ENCODE measurements around the gene KIF12.
"Not testable (repeated sequence)": the region's sequence is repeated elsewhere in the genome, so short reads cannot be mapped to it uniquely, and the experiment has no call there.

The KIF12 gene

GRCh38 chr9:114083666-114084065 is 15.4 kb downstream of the KIF12 start:
- DNase-seq: no peak

GRCh38 chr9:114082763-114083412 is 16.2 kb downstream of the KIF12 start:
- not testable (repeated sequence) for DNase-seq

GRCh38 chr9:114082017-114082762 is 16.9 kb downstream of the KIF12 start:
- DNase-seq: peak; percentile 91

GRCh38 chr9:114081441-114082016 is 17.6 kb downstream of the KIF12 start:
- DNase-seq: peak; percentile 57

GRCh38 chr9:114080773-114081440 is 18.2 kb downstream of the KIF12 start:
- DNase-seq: peak; percentile 90

GRCh38 chr9:114080195-114080772 is 18.8 kb downstream of the KIF12 start:
- DNase-seq: peak; percentile 68

GRCh38 chr9:114078781-114079156 is 20.3 kb downstream of the KIF12 start:
- DNase-seq: no peak

GRCh38 chr9:114078021-114078780 is 20.9 kb downstream of the KIF12 start, which contains the start of gene AMBP:
TSS of gene AMBP (minus strand) at chr9:114078300. CDS start at chr9:114078209, 91 bp downstream.
- DNase-seq: peak; percentile 18

GRCh38 chr9:114077162-114077837 is 21.8 kb downstream of the KIF12 start:
- no peak for DNase-seq

GRCh38 chr9:114076237-114077161 is 22.6 kb downstream of the KIF12 start:
- no peak for DNase-seq

GRCh38 chr9:114075602-114076001 is 23.5 kb downstream of the KIF12 start:
- DNase-seq: no peak

GRCh38 chr9:114072184-114073140 is 26.6 kb downstream of the KIF12 start:
- DNase-seq: no peak

- no peak for DNase-seq
These were observed 27.8 kb downstream of the KIF12 start for GRCh38 chr9:114071197-114071795.

GRCh38 chr9:114070188-114071103 is 28.6 kb downstream of the KIF12 start:
- DNase-seq: no peak

- no peak for DNase-seq
These were observed 29.5 kb downstream of the KIF12 start for GRCh38 chr9:114069476-114070187.

GRCh38 chr9:114065304-114065703 is 33.8 kb downstream of the KIF12 start:
- DNase-seq: no peak

- DNase-seq: peak; percentile 18
These were observed 37.1 kb downstream of the KIF12 start for GRCh38 chr9:114061830-114062474.

Measured in DMS53 (cell line).